Breast epithelium (tissue), 3 donors: ENCODE data around the gene ZNF646.

Source experiments
- CTCF ChIP-seq, 3 donors: fragments of 450-650 bp; IDR thresholded peaks; one replicate each; pipeline ENCODE4 v1.5.1; 2016 to 2017; ENCODE audit warnings: antibody characterized with exemption in 3 of 3, mild to moderate bottlenecking in 3 of 3, moderate library complexity in 3 of 3
- POLR2A ChIP-seq: fragments of 450-650 bp; IDR thresholded peaks from one replicate; pipeline ENCODE4 v1.6.1; 2016; ENCODE audit warnings: antibody characterized with exemption, mild to moderate bottlenecking, moderate library complexity
- POLR2AphosphoS5 ChIP-seq, 3 donors: sonication (generic); formaldehyde crosslinking; IDR thresholded peaks; one replicate each; pipeline ENCODE4 v1.6.1; 2017; ENCODE audit warnings: antibody characterized with exemption in 3 of 3

GRCh38 chr16:31099860-31100638 lies 25.8 kb downstream of the ZNF646 start:
- TF ChIP-seq CTCF (IDR thresholded peaks at IDR 0.05) (no peak), POLR2AphosphoS5 (IDR thresholded peaks at IDR 0.05) (no peak), POLR2A (no peak)
